HepG2 (cell line): ENCODE measurements around the gene TSGA10IP. TPM values are rescaled to one million over a fixed set of nuclear protein-coding genes. Genes with fewer than 3 reads are reported as not detected.

Experiments
- KLF16 ChIP-seq, 2 experiments: sonication (generic) in 1 of 2; formaldehyde crosslinking in 1 of 2; IDR thresholded peaks; 2 replicates each; pipeline versions ENCODE4 v1.6.1 to v1.8.0; 2016 to 2023; ENCODE audit warnings: missing genetic modification reagents in 2 of 2, missing compliant biosample characterization in 1 of 2
- RXRB ChIP-seq: IDR thresholded peaks from 2 replicates; pipeline ENCODE4 v1.6.1; 2016; ENCODE audit warnings: borderline replicate concordance, missing genetic modification reagents, missing compliant biosample characterization
- SALL2 ChIP-seq: sonication (generic); formaldehyde crosslinking; IDR thresholded peaks from 2 replicates; pipeline ENCODE4 v1.8.1; 2023; ENCODE audit warnings: mild to moderate bottlenecking, missing genetic modification reagents, inconsistent platforms
- SIN3A ChIP-seq: IDR thresholded peaks from 2 replicates; pipeline ENCODE4 v1.6.1; 2011; ENCODE audit warnings: low read depth, mild to moderate bottlenecking, control low read depth, low read length, borderline replicate concordance
- SMAD9 ChIP-seq: sonication (generic); formaldehyde crosslinking; IDR thresholded peaks from 2 replicates; pipeline ENCODE4 v1.5.1; 2020; ENCODE audit warnings: mild to moderate bottlenecking, missing genetic modification reagents
- SOX13 ChIP-seq, 3 experiments: fragments of 450-650 bp in 1 of 3; sonication (generic) in 1 of 3; formaldehyde crosslinking in 1 of 3; IDR thresholded peaks in 2 of 3; conservative IDR thresholded peaks in 1 of 3; 2 replicates each; pipeline versions ENCODE4 v1.5.0 to v1.6.1; 2016 to 2020; ENCODE audit warnings: antibody characterized with exemption in 1 of 3, mild to moderate bottlenecking in 1 of 3, missing compliant biosample characterization in 1 of 3, missing genetic modification reagents in 1 of 3, moderate library complexity in 1 of 3
- ZMYM2 ChIP-seq: sonication (generic); formaldehyde crosslinking; IDR thresholded peaks from 2 replicates; pipeline ENCODE4 v1.8.0; 2022; ENCODE audit warnings: mild to moderate bottlenecking, missing genetic modification reagents
- ZMYM4 ChIP-seq: sonication (generic); formaldehyde crosslinking; IDR thresholded peaks from 2 replicates; pipeline ENCODE4 v1.8.1; 2023; ENCODE audit warnings: mild to moderate bottlenecking, missing genetic modification reagents
- ZNF670 ChIP-seq: sonication (generic); formaldehyde crosslinking; IDR thresholded peaks from 2 replicates; pipeline ENCODE4 v1.8.0; 2022; ENCODE audit warnings: mild to moderate bottlenecking, missing genetic modification reagents, borderline replicate concordance
- polyA plus RNA-seq, 8 experiments: library from polyadenylated mRNA; depleted of rRNA in 3 of 8; stranded (reverse) in 7 of 8; unstranded in 1 of 8; fragments of >200 nt; fragmentation: Illumina TruSeq in 4 of 8; extraction: Trizol in 4 of 8; gene quantifications; 2 replicates each; pipeline versions ENCODE4 v1.2.1 to v1.2.3, GENCODE V29; 2011 to 2016; ENCODE audit warnings: low read depth in 4 of 8, missing spikeins in 1 of 8, mixed read lengths in 1 of 8; ENCODE audit not compliant: insufficient read depth in 1 of 8
- total RNA-seq, 5 experiments: library from RNA; depleted of rRNA; stranded (reverse); fragments of >200 nt; fragmentation: Illumina TruSeq; extraction: Trizol; gene quantifications; 2 replicates each; pipeline ENCODE4 v1.2.3, GENCODE V29; 2016; ENCODE audit warnings: low read depth in 1 of 5
- TF ChIP-seq, protein P1 (sequence below): IDR thresholded peaks from 2 replicates; pipeline ENCODE4 v1.4.0; 2020; ENCODE audit warnings: mild to moderate bottlenecking, missing genetic modification reagents
- TF ChIP-seq, protein P2 (sequence below): sonication (generic); formaldehyde crosslinking; IDR thresholded peaks from 2 replicates; pipeline ENCODE4 v1.5.0; 2020; ENCODE audit warnings: mild to moderate bottlenecking, missing genetic modification reagents, borderline replicate concordance
- TF ChIP-seq, protein P3 (sequence below): sonication (generic); formaldehyde crosslinking; IDR thresholded peaks from 2 replicates; pipeline ENCODE4 v1.4.0; 2020; ENCODE audit warnings: missing genetic modification reagents
- TF ChIP-seq, protein P4 (sequence below): sonication (generic); formaldehyde crosslinking; IDR thresholded peaks from 2 replicates; pipeline ENCODE4 v1.5.1; 2020; ENCODE audit warnings: mild to moderate bottlenecking, missing genetic modification reagents, moderate library complexity

Gene TSGA10IP
- total and polyA plus RNA-seq, 2 of the 13 experiments (the other 11 are each of a cell fraction or from before 2014, with no cell fraction given) = not detected

DNA sequence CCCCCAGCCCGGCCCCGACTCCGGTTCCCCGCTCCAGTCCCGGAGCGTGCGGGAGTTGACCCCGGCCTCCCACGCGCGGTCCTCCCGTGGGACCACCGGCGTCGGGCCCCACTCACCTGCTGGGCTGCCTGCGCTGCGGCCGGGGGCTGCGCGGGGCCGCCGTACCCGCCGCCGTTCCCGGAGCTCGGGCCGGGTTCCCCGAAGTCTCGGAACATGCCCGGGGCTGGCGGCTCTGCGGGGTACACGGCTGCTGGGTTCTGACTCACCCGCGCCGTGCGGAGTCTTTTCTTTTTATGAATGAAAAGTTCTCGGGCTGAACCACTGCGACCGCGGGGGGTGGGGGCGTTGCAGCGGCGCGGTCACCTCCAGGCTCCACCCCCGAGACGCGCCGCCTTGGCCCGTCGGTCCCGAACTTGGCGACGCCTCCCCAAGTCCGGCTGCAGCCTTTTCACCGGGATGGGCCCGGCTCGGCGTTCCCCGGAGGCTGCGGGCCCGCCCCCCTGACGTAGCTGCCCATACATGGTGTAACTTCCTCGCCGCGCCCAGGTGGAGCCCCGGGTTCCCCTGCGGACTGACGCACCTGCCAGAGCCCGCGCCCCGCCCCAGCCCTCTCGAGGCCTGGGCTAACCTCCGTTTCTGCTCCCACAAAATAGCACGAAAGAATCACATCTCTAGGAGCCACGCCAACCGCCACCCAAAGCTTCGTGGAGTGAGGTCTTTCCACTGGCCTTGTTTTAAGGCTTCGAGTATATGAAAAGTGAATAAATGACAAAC, 45.0 kb upstream of the TSGA10IP start, which contains the start of gene FOSL1 (continued):
- TF ChIP-seq, protein P1, sequence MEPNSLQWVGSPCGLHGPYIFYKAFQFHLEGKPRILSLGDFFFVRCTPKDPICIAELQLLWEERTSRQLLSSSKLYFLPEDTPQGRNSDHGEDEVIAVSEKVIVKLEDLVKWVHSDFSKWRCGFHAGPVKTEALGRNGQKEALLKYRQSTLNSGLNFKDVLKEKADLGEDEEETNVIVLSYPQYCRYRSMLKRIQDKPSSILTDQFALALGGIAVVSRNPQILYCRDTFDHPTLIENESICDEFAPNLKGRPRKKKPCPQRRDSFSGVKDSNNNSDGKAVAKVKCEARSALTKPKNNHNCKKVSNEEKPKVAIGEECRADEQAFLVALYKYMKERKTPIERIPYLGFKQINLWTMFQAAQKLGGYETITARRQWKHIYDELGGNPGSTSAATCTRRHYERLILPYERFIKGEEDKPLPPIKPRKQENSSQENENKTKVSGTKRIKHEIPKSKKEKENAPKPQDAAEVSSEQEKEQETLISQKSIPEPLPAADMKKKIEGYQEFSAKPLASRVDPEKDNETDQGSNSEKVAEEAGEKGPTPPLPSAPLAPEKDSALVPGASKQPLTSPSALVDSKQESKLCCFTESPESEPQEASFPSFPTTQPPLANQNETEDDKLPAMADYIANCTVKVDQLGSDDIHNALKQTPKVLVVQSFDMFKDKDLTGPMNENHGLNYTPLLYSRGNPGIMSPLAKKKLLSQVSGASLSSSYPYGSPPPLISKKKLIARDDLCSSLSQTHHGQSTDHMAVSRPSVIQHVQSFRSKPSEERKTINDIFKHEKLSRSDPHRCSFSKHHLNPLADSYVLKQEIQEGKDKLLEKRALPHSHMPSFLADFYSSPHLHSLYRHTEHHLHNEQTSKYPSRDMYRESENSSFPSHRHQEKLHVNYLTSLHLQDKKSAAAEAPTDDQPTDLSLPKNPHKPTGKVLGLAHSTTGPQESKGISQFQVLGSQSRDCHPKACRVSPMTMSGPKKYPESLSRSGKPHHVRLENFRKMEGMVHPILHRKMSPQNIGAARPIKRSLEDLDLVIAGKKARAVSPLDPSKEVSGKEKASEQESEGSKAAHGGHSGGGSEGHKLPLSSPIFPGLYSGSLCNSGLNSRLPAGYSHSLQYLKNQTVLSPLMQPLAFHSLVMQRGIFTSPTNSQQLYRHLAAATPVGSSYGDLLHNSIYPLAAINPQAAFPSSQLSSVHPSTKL (CRISPR knock-in tag) = peak; percentile 54; the same call in 1 of the 2 replicates
- TF ChIP-seq ZMYM2 (CRISPR knock-in tag) (0 out of 2 replicates have a peak, but pooled peaks have one; percentile 18), RXRB (peak; percentile 53; the same call in 1 of the 2 replicates), SOX13 (IDR thresholded peaks at IDR 0.05) (no peak), SOX13 (CRISPR knock-in tag; conservative IDR thresholded peaks at IDR 0.05 in 1 of 2, IDR thresholded peaks at IDR 0.05 in 1 of 2) (peak; percentile 23 to 26; a peak in 1 of 4 replicates), SIN3A (peak; percentile 88; the same call in 1 of the 2 replicates), SALL2 (CRISPR knock-in tag) (0 out of 2 replicates have a peak, but pooled peaks have one; percentile 35), ZNF670 (CRISPR knock-in tag) (no peak), SMAD9 (no peak; the same call in 1 of the 2 replicates), KLF16 (CRISPR knock-in tag; IDR thresholded peaks at IDR 0.05) (peak in 1 of 2 experiments; percentile 62; a peak in 1 of 4 replicates), ZMYM4 (CRISPR knock-in tag) (peak; percentile 27; the same call in 1 of the 2 replicates)
- TF ChIP-seq, protein P2, sequence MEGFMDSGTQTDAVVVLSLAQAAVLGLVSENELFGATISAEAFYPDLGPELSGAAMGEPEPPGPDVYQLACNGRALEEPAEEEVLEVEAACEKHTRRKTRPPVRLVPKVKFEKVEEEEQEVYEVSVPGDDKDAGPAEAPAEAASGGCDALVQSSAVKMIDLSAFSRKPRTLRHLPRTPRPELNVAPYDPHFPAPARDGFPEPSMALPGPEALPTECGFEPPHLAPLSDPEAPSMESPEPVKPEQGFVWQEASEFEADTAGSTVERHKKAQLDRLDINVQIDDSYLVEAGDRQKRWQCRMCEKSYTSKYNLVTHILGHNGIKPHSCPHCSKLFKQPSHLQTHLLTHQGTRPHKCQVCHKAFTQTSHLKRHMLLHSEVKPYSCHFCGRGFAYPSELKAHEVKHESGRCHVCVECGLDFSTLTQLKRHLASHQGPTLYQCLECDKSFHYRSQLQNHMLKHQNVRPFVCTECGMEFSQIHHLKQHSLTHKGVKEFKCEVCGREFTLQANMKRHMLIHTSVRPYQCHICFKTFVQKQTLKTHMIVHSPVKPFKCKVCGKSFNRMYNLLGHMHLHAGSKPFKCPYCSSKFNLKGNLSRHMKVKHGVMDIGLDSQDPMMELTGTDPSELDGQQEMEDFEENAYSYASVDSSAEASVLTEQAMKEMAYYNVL (CRISPR knock-in tag) = no peak
- TF ChIP-seq, protein P3, sequence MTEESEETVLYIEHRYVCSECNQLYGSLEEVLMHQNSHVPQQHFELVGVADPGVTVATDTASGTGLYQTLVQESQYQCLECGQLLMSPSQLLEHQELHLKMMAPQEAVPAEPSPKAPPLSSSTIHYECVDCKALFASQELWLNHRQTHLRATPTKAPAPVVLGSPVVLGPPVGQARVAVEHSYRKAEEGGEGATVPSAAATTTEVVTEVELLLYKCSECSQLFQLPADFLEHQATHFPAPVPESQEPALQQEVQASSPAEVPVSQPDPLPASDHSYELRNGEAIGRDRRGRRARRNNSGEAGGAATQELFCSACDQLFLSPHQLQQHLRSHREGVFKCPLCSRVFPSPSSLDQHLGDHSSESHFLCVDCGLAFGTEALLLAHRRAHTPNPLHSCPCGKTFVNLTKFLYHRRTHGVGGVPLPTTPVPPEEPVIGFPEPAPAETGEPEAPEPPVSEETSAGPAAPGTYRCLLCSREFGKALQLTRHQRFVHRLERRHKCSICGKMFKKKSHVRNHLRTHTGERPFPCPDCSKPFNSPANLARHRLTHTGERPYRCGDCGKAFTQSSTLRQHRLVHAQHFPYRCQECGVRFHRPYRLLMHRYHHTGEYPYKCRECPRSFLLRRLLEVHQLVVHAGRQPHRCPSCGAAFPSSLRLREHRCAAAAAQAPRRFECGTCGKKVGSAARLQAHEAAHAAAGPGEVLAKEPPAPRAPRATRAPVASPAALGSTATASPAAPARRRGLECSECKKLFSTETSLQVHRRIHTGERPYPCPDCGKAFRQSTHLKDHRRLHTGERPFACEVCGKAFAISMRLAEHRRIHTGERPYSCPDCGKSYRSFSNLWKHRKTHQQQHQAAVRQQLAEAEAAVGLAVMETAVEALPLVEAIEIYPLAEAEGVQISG = peak; percentile 36; the same call in 1 of the 2 replicates
- TF ChIP-seq, protein P4, sequence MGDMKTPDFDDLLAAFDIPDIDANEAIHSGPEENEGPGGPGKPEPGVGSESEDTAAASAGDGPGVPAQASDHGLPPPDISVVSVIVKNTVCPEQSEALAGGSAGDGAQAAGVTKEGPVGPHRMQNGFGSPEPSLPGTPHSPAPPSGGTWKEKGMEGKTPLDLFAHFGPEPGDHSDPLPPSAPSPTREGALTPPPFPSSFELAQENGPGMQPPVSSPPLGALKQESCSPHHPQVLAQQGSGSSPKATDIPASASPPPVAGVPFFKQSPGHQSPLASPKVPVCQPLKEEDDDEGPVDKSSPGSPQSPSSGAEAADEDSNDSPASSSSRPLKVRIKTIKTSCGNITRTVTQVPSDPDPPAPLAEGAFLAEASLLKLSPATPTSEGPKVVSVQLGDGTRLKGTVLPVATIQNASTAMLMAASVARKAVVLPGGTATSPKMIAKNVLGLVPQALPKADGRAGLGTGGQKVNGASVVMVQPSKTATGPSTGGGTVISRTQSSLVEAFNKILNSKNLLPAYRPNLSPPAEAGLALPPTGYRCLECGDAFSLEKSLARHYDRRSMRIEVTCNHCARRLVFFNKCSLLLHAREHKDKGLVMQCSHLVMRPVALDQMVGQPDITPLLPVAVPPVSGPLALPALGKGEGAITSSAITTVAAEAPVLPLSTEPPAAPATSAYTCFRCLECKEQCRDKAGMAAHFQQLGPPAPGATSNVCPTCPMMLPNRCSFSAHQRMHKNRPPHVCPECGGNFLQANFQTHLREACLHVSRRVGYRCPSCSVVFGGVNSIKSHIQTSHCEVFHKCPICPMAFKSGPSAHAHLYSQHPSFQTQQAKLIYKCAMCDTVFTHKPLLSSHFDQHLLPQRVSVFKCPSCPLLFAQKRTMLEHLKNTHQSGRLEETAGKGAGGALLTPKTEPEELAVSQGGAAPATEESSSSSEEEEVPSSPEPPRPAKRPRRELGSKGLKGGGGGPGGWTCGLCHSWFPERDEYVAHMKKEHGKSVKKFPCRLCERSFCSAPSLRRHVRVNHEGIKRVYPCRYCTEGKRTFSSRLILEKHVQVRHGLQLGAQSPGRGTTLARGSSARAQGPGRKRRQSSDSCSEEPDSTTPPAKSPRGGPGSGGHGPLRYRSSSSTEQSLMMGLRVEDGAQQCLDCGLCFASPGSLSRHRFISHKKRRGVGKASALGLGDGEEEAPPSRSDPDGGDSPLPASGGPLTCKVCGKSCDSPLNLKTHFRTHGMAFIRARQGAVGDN (CRISPR knock-in tag) = peak; percentile 63
